PC-9 (cell line): ENCODE results near the gene NTM. TPM values are rescaled to one million over a fixed set of nuclear protein-coding genes. Genes with fewer than 3 reads are reported as not detected.

Experiments used
- BruUV-seq: library from RNA; stranded (reverse); fragments of 400-500 nt; replicated peaks from 2 replicates; lab custom pipeline; 2021; lab: Mats Ljungman, UMichigan
- CTCF ChIA-PET: fragments of 300-600 bp; sonication (Branson Sonifier 250); formaldehyde crosslinking; loops from one replicate; lab custom pipeline; 2022; ENCODE audit warnings: antibody characterized with exemption; lab: Charles Lee
- POLR2A ChIA-PET: fragments of 300-600 bp; sonication (Branson Sonifier 250); formaldehyde crosslinking; loops from one replicate; lab custom pipeline; 2022; ENCODE audit warnings: antibody characterized with exemption; ENCODE audit not compliant: unreplicated experiment; lab: Charles Lee
- DNase-seq, 2 experiments: peaks; one replicate each; pipeline versions ENCODE4 v3.0.0 to v3.0.0-alpha.2; 2015 to 2022; ENCODE audit warnings: mixed read lengths in 1 of 2
- H2AFZ ChIP-seq: fragments of 200-600 bp; sonication (generic); 2 replicates; pipeline ENCODE4 v1.8.1; 2017; ENCODE audit warnings: antibody characterized with exemption
- H3F3A ChIP-seq: fragments of 200-600 bp; sonication (generic); 2 replicates; pipeline ENCODE4 v1.8.1; 2017; ENCODE audit warnings: antibody characterized with exemption, mild to moderate bottlenecking, low read depth; ENCODE audit not compliant: insufficient read depth
- H3K27ac ChIP-seq: fragments of 200-600 bp; sonication (generic); 2 replicates; pipeline ENCODE4 v1.6.1; 2016; ENCODE audit warnings: mixed run types
- H3K27me3 ChIP-seq: fragments of 200-600 bp; sonication (generic); 2 replicates; pipeline ENCODE4 v1.6.1; 2016; ENCODE audit warnings: low read depth, mixed run types; ENCODE audit not compliant: insufficient read depth
- H3K36me3 ChIP-seq: fragments of 200-600 bp; sonication (generic); 2 replicates; pipeline ENCODE4 v1.6.1; 2016; ENCODE audit warnings: low read depth, mixed run types
- H3K4me1 ChIP-seq: fragments of 200-600 bp; sonication (generic); replicated peaks from 2 replicates; pipeline ENCODE4 v1.6.1; 2016; ENCODE audit warnings: mixed run types; ENCODE audit not compliant: insufficient read depth
- H3K4me2 ChIP-seq: fragments of 200-600 bp; sonication (generic); 2 replicates; pipeline ENCODE4 v1.6.1; 2017; ENCODE audit warnings: mixed run types
- H3K4me3 ChIP-seq: fragments of 200-600 bp; sonication (generic); 2 replicates; pipeline ENCODE4 v1.6.1; 2016; ENCODE audit warnings: mixed run types
- H3K79me2 ChIP-seq: fragments of 200-600 bp; sonication (generic); 2 replicates; pipeline ENCODE4 v1.6.1; 2017; ENCODE audit warnings: low read depth, mixed run types
- H3K9me2 ChIP-seq: fragments of 200-600 bp; sonication (generic); 2 replicates; pipeline ENCODE4 v1.8.1; 2017; ENCODE audit warnings: mild to moderate bottlenecking; ENCODE audit not compliant: insufficient read depth
- H3K9me3 ChIP-seq: fragments of 200-600 bp; sonication (generic); 2 replicates; pipeline ENCODE4 v1.8.1; 2016; ENCODE audit warnings: low read depth; ENCODE audit not compliant: insufficient read depth
- H4K20me1 ChIP-seq: fragments of 200-600 bp; sonication (generic); 2 replicates; pipeline ENCODE4 v1.8.1; 2017; ENCODE audit not compliant: insufficient read depth
- EZH2 ChIP-seq: fragments of 200-600 bp; sonication (generic); IDR thresholded peaks from 2 replicates; pipeline ENCODE4 v1.8.0; 2017; ENCODE audit warnings: antibody characterized with exemption, low read depth
- intact Hi-C: fragments of 100-400 bp; cut with micrococcal nuclease; formaldehyde crosslinking; loops from one replicate; pipeline ENCODE4 v1.10.0; 2022; ENCODE audit not compliant: unreplicated experiment
- total RNA-seq: library from RNA; stranded (reverse); gene quantifications from 2 replicates; pipeline ENCODE4 v1.2.3, GENCODE V29; 2021
- TF ChIP-seq, protein P1 (sequence below): fragments of 200-600 bp; sonication (generic); conservative IDR thresholded peaks from 2 replicates; pipeline ENCODE4 v1.6.1; 2017; ENCODE audit warnings: mixed run types, antibody characterized with exemption, mild to moderate bottlenecking, moderate library complexity

The NTM gene
- total RNA-seq, 1 experiment from 2014 or later, result not detected

GRCh38 chr11:132118661-132119060, 748.2 kb downstream of the NTM start:
- no peak overlapping the region for H3K4me2 ChIP-seq
- no peak for DNase-seq
- no peaks in the 10 kb centered on the region for H3F3A ChIP-seq
- H2AFZ ChIP-seq, result no peak overlapping the region
- H3K36me3 ChIP-seq, result no peaks in the 10 kb centered on the region
- no peak overlapping the region for H3K27ac ChIP-seq
- peaks cover 9% of the 10 kb centered on the region; the same call in 1 of the 2 replicates for H3K27me3 ChIP-seq
- H4K20me1 ChIP-seq, result no peaks in the 10 kb centered on the region
- no peaks in the 10 kb centered on the region for H3K9me3 ChIP-seq
- no peaks in the 10 kb centered on the region for H3K4me1 ChIP-seq
- no peak overlapping the region for H3K4me3 ChIP-seq
- POLR2A ChIA-PET, result no interaction called here
- no peaks in the 10 kb centered on the region for H3K79me2 ChIP-seq
- CTCF ChIA-PET, result no interaction called here
- H3K9me2 ChIP-seq, result no peaks in the 10 kb centered on the region
- intact Hi-C loops, result no loop called here
- BruUV-seq, result no TSS peak
- no peak for TF ChIP-seq EZH2
- TF ChIP-seq, protein P1, sequence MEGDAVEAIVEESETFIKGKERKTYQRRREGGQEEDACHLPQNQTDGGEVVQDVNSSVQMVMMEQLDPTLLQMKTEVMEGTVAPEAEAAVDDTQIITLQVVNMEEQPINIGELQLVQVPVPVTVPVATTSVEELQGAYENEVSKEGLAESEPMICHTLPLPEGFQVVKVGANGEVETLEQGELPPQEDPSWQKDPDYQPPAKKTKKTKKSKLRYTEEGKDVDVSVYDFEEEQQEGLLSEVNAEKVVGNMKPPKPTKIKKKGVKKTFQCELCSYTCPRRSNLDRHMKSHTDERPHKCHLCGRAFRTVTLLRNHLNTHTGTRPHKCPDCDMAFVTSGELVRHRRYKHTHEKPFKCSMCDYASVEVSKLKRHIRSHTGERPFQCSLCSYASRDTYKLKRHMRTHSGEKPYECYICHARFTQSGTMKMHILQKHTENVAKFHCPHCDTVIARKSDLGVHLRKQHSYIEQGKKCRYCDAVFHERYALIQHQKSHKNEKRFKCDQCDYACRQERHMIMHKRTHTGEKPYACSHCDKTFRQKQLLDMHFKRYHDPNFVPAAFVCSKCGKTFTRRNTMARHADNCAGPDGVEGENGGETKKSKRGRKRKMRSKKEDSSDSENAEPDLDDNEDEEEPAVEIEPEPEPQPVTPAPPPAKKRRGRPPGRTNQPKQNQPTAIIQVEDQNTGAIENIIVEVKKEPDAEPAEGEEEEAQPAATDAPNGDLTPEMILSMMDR, result no peak

GRCh38 chr11:132119573-132119972, 749.2 kb downstream of the NTM start:
- Histone ChIP-seq H3K9me2 (no peaks in the 10 kb centered on the region), H3K36me3 (no peaks in the 10 kb centered on the region), H3K79me2 (no peaks in the 10 kb centered on the region), H3K4me1 (no peaks in the 10 kb centered on the region), H4K20me1 (no peaks in the 10 kb centered on the region), H3K4me2 (no peak overlapping the region), H3K4me3 (no peak overlapping the region), H3K9me3 (no peaks in the 10 kb centered on the region), H3K27me3 (peaks cover 9% of the 10 kb centered on the region; the same call in 1 of the 2 replicates), H2AFZ (no peak overlapping the region), H3F3A (no peaks in the 10 kb centered on the region), H3K27ac (no peak overlapping the region)
- no peak for DNase-seq
- TF ChIP-seq EZH2, result no peak
- TF ChIP-seq, protein P1, result no peak
- POLR2A ChIA-PET, result no interaction called here
- BruUV-seq, result no TSS peak
- CTCF ChIA-PET, result no interaction called here
- intact Hi-C loops, result no loop called here

DNA sequence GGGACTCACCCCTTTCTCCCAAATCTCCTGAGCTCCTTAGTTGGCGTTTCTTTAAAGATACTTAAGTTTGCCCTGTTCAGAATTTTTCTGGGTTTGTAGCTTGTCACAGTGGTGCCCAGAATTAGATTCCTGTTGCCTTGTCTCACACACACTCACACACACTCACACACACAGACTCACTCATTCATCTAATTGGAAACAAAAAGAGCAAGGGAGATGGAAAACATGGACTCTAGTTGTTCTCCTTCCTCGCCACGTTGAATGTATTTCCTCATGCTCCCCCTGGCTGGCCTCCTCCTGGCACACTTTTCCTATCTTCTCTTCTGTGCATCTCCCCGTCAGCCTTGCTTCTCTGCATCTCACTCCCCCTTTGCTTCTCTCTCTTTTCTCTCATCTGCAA, 752.3 kb downstream of the NTM start:
- Histone ChIP-seq H3K9me3 (no peaks in the 10 kb centered on the region), H3K36me3 (no peaks in the 10 kb centered on the region), H3K27ac (no peak overlapping the region), H3K9me2 (no peaks in the 10 kb centered on the region), H3K4me2 (no peak overlapping the region), H2AFZ (no peak overlapping the region), H3K79me2 (no peaks in the 10 kb centered on the region), H4K20me1 (no peaks in the 10 kb centered on the region; the same call in 1 of the 2 replicates), H3K4me3 (no peak overlapping the region), H3K27me3 (peaks cover 9% of the 10 kb centered on the region; the same call in 1 of the 2 replicates), H3F3A (no peaks in the 10 kb centered on the region), H3K4me1 (no peaks in the 10 kb centered on the region)
- intact Hi-C loops, result no loop called here
- no peak for TF ChIP-seq EZH2
- TF ChIP-seq, protein P1, result no peak
- CTCF ChIA-PET, result no interaction called here
- DNase-seq, result no peak
- POLR2A ChIA-PET, result interaction anchor here (0.7 kb wide), 1 partner anchor 247 kb away, joined by 4 read pairs; no protein-coding TSS in a partner anchor
- no TSS peak for BruUV-seq
